Fibroblast of skin of left biceps (primary cell): ENCODE results near the gene DCAF11.

Source experiments
- DNase-seq, 2 experiments: peaks; one replicate each; pipeline ENCODE4 v3.0.0-alpha.2; 2013; ENCODE audit warnings: low read depth in 2 of 2

DCAF11 gene

GRCh38 chr14:24139272-24139934, 24.8 kb downstream of the DCAF11 start:
- no peak for DNase-seq

- peak; percentile 98 for DNase-seq
Measured at GRCh38 chr14:24141097-24141880, 26.7 kb downstream of the DCAF11 start, which contains the start of gene EMC9. EMC9 (minus strand) TSS chr14:24141591; CDS start chr14:24141304, 287 bp downstream.

GRCh38 chr14:24143511-24143910, 28.9 kb downstream of the DCAF11 start:
- no peak for DNase-seq

- DNase-seq, result no peak
Measured at GRCh38 chr14:24144451-24144850, 29.9 kb downstream of the DCAF11 start.

- DNase-seq, result no peak
Measured at GRCh38 chr14:24145219-24145618, 30.6 kb downstream of the DCAF11 start.

GRCh38 chr14:24145690-24146452, 31.3 kb downstream of the DCAF11 start:
- no peak for DNase-seq

GRCh38 chr14:24146453-24146977, 31.9 kb downstream of the DCAF11 start, which contains the start of gene PSME2:
PSME2 (minus strand) TSS chr14:24146610; CDS start chr14:24146581, 29 bp downstream.
- peak; percentile 87 to 91 for DNase-seq

- peak; percentile 91 to 93 for DNase-seq
Measured at GRCh38 chr14:24146978-24147760, 32.6 kb downstream of the DCAF11 start, which contains the start of gene RNF31. RNF31 (plus strand) TSS chr14:24147498; CDS start chr14:24147699, 201 bp downstream.

- DNase-seq, result no peak
Measured at GRCh38 chr14:24147761-24148428, 33.3 kb downstream of the DCAF11 start.

- no peak for DNase-seq
Measured at GRCh38 chr14:24149302-24149969, 34.9 kb downstream of the DCAF11 start.

- no peak for DNase-seq
Measured at GRCh38 chr14:24150061-24150460, 35.5 kb downstream of the DCAF11 start.

- DNase-seq, result no peak
Measured at GRCh38 chr14:24150567-24150966, 36.0 kb downstream of the DCAF11 start.

GRCh38 chr14:24150993-24151392, 36.4 kb downstream of the DCAF11 start:
- DNase-seq, result no peak

GRCh38 chr14:24151404-24152080, 37.0 kb downstream of the DCAF11 start:
- DNase-seq, result no peak

- no peak for DNase-seq
Measured at GRCh38 chr14:24155100-24155499, 40.5 kb downstream of the DCAF11 start.

GRCh38 chr14:24156840-24157239, 42.3 kb downstream of the DCAF11 start:
- no peak for DNase-seq

- DNase-seq, result no peak
Measured at GRCh38 chr14:24157331-24157730, 42.8 kb downstream of the DCAF11 start.

GRCh38 chr14:24159777-24160498, 45.4 kb downstream of the DCAF11 start:
- no peak for DNase-seq

GRCh38 chr14:24160499-24160849, 45.9 kb downstream of the DCAF11 start:
- DNase-seq, result no peak
